GM19397 (cell line): Measurements from ENCODE around the gene TEX44.
A peak's percentile ranks its signal among the peaks of the same experiment; 100 is the strongest.
"Not testable (repeated sequence)": the region's sequence is repeated elsewhere in the genome, so short reads cannot be mapped to it uniquely, and the experiment has no call there.

Source experiments
- ATAC-seq: cut with Tn5 transposase; IDR thresholded peaks from one replicate; pipeline ENCODE4 v1.9.1; 2021; ENCODE audit warnings: mild to moderate bottlenecking, moderate library complexity; ENCODE audit not compliant: unreplicated experiment

Gene TEX44

DNA sequence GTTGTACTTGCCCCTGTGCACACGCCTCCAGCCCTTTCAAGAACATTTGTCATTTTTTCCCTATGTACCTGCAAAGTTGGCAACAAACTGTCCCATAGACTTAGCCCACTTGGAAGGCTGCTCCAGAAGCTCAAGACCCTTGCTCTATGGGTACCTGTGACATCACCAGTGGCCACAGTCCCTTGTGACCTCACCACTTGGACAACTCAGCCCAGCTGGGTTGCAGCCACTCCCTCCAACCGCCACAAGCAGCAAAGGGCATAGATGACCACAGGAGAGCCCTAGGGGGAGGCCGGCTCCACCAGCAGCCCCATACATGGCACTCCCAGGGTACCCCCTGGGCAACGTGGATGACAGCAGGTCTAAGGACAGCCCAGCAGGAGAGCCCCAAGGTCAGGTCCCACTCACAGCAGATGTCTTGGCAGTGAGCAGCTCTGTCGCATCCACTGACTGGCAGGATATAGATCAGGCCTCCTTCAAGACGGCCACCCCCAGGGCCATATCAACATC, at the start of gene TEX44:
TSS of gene TEX44 (plus strand) at position 229 of the 510 bp plus-strand sequence. CDS start at position 317, 88 bp downstream.
- no peak for ATAC-seq

DNA sequence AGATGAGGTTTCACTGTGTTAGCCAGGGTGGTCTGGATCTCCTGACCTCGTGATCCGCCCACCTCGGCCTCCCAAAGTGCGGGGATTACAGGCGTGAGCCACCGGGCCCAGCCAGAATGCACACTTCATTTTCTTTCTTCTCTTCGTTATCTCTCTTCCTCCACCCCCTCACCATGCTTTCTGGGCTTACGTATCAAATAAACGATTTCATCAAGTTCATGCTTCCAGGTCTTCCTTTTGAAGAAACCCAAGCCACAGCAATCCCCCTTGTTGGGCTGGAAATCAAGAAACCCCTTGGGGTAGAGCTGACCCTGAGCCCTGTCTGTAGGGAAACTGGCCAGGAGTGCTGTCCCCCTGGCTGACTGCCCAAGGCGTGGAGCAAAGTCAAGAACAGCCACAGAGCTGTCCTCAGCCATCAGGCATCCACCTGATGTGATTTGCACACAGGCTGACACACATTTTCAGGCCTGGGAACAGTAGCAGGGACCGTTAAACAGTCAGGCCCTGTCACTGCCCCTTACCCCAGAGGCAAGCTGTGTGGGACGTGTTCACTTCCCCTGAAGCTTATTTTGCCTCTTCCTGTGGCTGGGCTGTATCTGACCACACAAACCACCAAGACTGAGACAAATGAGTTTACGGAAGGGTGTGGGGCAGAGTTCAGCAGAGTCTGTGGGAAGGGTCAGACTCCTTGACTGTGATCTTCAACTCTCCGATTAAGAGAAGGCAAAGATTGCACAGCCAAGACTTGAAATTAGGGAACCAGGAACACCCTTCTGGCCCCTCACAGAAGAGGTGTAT, 47.4 kb upstream of the TEX44 start:
- peak; percentile 99 for ATAC-seq

DNA sequence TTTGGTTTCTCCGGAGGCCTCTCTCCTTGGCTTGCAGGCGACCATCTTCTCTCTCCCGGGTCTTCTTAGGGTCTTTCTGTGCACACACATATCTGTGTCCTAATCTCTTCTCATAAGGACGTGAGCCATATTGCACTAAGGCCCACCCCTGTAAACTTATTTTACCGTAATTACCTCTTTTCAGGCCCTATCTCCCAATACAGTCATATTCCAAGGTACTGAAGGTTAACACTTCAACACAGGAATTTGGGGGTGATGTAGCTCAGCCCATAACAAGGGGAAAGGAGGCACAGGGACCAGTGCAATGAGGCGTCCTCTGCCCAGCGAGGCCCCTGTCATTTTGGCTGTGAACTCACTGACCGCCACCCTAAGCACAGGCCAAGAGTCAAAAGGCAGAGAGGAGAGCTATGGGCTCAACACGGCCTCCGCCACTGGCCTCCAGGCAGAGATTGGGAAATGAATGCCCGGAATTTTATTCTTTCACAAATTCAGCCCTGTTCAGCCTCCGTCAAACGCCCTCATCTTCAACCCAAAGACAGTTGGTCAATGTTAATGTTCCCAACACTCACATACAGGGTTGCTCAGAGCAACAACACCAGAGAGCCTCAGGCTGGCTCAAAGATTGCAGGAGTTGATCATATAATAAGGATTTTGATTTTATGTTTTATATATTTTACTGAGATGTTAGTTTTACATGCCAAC, 46.5 kb upstream of the TEX44 start:
- ATAC-seq = no peak

DNA sequence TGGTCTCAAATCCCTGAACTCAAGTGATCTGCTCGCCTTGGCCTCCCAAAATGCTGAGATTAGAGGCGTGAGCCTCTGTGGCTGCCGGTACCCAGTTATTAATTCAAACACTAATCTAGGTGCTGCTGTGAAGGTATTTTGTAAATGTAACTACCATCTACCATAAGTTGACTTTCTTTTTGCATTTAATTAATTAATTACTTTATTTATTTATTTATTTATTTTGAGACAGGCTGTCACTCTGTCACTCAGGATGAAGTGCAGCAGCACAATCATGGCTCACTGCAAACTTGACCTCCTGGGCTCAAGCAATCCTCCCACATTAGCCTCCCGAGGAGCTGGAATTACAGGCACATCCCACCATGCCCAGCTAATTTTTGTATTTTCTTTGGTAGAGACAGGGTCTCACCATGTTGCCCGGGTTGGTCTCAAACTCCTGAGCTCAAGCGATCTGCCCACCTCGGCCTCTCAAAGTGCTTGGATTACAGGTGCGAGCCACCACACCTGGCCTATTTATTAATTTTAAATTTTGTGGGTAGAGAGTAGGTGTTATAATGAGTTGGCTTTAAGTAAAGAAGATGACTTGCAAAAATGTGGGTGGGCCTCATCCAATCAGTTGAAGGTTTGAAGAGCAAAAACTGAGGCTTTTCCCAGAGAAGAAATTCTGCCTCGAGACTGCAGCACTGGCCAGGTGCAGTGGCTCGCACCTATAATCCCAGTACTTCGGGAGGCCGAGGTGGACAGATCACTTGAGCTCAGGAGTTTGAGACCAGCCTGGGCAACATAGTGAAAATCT, 45.2 kb upstream of the TEX44 start:
- no peak for ATAC-seq

DNA sequence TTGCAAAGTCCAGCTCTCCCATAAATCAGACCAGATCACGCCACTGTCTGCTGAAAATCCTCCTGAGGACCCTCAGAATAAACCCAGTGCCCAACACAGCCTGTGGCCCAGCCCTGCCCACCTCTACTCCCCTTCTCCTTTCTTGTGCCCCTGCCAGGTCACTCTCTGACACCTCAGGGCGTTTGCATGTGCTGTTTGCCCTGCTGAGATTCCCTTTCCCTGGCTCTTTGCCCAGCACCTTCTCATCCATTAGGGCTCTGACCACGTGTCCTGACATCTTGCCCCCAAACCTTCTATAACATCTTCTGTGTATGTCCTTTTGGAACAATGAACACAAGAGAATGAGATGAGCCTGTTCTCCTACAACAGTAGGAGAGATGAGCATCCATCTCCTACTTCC, 43.9 kb upstream of the TEX44 start:
- ATAC-seq = no peak

DNA sequence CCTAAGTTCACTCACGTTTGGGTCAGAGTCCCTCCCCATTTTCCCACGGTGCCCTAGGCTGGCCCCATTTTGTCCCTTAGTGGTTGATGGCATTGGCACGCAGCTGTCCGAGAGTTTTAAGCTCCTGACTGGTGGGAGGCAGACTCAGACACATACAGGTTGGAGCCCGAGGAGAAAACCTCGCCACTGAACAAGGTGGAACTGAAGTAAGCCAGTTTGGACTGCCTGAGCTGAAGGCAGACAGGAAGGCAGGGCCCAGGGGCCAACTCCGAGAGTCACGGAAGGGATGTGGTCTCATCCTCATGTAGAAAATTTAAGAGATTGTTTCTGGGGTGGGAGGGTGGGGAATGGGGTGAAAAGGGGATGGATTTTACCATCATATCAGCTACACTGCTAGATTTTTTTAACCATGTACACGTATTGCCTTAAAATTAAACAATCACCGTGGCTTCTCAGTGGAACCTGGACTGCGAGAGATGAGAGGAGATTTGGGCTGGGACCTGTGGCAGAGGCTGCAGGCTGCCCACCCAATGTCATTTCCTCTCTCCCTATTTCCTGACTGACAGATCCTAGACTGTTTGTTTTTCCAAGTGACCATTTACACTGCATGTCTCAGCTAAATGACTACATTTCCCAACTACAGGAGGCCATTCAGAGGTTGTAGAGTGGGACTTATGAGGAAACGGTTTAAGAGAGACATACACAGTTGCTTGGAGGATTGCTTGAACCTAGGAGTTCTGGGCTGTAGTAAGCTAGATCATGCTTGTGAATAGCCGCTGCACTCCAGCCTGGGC, 43.0 kb upstream of the TEX44 start:
- no peak for ATAC-seq

DNA sequence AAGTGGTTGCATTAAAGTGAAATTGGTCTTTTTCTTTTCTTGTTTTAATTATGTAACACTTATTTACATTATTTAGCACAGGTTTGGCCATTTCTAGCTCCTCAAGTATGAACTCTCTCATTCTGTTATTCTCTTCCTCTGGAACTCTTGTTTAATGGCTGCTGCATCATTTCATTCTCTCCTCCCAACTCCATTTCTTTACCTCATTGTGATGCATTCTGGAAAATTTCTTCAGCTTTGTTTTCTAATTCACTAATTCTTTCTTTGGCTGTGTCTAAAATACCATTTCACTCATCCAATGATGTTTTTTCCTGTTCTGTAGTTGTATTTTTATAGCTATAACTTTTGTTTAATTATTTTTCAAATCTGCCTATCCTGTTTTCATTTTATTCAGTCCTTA, 39.9 kb upstream of the TEX44 start:
- ATAC-seq = no peak

DNA sequence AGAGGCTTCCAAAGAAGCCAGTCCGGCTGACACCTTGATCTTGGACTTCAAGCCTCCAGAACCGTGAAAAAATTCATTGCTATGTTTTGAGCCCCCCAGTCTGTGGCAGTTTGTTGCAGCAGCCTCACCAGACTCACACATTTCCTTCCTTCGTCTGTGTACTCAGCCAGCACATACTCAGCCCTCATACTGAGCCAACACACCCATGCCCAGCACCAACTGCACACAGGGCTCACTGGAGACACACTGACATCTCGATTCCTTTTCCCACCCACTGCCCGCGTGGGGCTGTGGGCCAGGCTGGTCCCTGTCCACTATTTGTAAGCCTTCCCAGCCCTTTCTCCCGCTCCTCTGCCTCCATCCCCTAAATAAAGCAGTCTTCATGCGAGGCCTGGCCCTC, 38.3 kb upstream of the TEX44 start:
- no peak for ATAC-seq

DNA sequence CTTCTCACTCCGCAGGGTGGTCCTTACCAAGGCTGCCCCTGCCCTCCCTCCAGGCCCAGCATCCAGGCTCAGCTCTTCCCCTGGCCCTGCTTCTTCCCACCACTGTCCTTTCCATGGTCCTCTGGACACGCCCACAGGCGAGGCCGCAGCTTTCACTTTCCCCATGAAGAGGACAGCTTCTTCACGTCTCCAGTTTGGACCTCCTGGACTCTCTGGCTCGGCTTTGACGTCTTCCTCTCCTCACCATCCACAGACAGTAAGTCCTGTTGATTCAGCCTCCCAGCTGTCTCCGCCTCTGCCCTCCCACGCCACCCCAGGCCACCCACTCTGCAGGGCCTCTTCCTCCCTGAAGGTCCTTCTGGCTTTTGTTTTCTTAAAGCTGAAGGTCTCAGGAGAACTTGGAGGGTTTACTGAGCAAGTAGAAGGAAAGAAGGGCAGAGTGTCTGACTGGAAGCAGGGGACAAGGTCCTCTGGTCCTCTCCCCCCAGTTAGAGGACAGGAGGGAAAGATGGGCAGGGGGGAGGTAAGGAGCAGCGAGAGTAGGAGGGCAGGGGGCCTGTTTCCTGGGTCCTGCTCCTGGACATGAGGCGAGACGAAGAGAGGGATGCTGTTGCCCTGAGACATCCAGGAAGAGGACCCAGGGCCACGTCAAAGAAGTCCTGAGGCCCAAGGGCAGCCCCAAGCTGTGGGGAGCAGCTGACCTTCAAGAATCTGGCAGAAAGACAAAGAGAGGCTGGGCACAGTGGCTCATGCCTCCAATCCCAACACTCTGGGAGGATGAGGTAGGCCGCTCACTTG, 37.7 kb upstream of the TEX44 start:
- no peak for ATAC-seq

DNA sequence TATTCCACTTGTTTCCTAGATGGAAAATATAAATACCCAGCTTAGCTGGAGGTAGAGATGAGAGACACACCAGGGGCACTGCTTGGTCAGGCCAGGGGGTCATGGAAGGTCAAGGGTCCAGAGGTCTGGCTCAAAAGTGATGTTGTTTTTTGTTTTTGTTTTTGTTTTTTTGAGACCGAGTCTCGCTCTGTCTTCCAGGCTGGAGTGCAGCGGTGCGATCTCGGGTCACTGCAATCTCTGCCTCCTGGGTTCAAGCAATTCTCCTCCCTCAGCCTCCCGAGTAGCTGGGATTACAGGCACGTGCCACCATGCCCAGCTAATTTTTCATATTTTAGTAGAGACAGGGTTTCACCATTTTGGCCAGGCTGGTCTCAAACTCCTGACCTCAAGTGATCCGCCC, 36.2 kb upstream of the TEX44 start:
- ATAC-seq = not testable (repeated sequence)

DNA sequence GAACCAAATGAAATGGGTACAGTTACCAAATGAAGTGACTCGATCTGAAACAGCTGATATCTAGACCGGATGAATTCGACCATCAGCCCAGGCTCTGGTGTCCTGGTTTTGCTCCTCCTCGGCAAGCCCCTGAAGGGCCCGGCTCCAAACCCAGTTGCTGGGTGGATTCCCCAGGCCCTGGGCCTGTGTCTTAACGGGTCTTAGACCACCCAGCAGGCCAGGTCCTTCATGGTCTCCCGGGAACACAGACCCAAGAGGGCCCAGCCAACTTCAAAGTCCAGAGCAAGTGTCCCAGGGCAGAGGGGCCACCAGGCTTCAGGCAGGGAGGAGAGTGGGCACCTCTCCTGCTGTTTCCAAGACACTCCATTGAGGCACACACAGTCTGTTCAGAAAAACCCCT, 35.7 kb upstream of the TEX44 start:
- ATAC-seq = no peak

DNA sequence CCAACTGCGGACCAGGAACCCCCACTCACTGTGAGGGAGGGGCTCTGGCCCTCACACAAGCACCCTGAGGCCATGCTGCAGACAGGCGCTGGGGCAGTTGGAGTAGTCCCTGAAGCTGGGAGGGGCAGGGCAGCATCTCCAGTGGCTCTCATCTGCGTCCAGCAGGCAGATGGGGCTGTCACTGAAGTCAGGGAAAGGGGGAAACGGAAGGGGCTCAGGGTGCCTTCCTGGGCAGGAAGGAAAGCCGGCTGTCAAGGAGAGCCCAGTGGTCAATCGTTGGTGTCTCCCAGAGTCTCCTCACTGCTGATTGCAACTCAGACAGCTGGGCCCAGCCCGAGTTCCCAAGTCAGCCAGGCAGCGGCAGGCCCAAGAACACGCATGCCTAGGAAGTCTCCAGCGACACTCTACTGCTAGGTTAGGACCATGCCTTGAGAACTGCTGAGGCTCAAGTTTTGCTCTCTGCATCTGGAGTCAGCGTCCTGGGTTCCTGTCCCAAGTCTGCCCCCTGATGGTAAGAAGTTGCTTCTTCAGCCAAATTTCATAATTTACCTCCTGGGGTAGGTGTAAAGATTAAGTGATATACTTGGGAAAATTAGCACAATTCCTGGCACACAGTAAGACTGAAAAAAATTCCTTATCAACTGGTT, 35.0 kb upstream of the TEX44 start:
- ATAC-seq = no peak

DNA sequence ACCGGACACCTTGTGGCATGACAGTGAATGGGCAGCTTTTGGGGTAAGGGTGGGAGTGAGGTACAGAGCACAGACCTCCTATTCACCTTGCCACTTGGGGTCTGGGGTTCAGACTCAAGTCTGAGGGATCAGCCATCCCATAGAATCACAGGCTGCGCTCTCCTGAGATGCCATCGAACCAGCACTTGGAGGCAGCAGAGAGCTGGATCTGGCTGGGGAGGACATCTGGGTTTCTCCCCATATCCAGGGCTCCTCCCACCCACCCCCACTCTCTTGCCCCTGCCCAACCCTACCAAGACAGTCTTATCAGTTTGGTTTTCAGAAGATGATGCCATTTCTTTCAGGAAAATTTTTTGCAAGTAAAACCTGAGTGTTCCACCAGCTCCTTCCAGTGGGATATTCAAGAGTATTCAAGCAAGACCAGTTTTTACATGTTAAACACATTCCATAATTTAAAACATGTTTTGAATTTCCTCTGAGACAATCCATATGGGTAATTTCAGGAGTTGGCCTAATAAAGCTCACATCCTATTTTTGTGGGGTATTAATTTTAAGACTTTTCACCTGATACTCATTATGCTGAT, 29.2 kb upstream of the TEX44 start:
- ATAC-seq = no peak

DNA sequence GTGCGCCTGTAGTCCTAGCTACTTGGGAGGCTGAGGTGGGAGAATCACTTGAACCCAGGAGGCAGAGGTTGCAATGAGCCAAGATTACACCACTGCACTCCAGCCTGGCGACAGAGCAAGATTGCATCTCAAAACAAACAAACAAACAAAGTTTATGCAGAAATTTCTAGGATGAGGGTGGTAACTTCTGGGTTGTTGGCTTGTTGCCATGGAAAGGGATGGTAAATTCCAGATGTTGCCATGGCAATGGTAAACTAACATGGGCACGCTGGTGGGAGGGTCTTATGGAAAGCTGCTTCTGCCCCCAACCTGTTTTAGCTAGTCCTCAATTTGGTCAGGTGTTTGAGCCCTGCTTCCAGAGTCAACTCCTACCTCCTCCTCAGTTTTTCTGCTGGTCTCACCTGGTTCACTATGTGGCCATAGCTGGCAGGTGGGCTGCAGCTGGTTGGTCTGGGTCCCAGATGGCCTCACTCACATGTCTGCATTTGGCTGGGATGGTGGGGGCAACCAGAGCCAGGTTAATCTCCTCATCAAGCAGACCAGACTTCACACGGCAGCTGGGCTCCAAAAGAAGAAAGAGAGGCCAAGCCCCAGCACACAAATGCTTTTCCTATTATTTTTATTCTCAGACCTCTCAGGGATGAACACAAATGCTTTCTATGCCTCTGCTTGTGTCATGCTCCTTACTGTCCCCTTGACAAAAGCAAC, 26.6 kb upstream of the TEX44 start:
- ATAC-seq = no peak

DNA sequence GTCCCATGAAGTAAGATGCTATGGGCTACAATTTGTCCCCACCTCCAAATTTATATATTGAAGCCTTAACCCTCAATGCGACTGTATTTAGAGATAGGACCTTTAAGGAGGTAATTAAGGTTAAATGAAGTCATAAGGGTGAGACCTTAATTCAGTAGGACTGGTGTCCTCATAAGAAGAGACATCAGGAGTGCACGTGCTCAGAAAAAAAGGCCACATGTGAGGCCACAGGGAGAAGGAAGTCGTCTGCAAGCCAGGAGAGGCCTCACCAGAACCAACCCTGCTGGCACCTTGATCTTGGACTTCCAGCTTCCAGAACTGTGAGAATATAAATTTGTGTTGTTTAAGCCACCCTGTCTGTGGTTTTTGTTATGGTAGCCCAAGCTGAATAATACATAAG, 25.5 kb upstream of the TEX44 start:
- no peak for ATAC-seq

DNA sequence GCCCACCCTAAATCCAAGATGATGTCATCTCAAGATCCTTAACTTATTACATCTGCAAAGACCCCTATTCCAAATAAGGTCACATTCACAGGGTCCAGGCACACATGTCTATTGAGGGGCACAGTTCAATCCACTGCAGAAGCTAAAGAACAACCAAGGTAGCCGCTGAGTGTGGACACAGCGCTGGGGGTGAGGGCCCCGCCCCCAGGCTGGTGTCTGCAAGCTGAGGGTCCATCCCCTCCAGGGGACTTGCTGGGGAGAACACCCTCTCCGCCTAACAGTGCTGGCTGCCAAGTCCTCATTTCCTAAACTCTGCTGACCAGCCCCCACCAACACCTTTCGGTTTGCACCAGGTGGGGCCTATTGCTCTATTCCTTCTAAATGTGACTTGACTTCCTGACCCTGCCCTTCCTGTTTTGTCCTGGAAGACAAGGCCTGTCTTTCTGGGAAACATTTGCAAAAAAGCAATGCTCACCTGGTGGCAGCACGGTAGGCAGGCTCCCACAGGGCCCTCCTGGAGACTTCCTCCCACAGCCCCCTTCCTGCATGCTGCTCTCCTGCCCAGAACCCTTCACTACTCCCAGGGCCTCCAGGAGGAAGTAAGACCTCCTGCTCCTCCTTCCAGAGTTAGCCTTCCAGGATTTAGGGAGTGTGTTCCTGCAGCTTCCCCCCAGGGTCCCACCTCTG, 24.4 kb upstream of the TEX44 start:
- no peak for ATAC-seq

DNA sequence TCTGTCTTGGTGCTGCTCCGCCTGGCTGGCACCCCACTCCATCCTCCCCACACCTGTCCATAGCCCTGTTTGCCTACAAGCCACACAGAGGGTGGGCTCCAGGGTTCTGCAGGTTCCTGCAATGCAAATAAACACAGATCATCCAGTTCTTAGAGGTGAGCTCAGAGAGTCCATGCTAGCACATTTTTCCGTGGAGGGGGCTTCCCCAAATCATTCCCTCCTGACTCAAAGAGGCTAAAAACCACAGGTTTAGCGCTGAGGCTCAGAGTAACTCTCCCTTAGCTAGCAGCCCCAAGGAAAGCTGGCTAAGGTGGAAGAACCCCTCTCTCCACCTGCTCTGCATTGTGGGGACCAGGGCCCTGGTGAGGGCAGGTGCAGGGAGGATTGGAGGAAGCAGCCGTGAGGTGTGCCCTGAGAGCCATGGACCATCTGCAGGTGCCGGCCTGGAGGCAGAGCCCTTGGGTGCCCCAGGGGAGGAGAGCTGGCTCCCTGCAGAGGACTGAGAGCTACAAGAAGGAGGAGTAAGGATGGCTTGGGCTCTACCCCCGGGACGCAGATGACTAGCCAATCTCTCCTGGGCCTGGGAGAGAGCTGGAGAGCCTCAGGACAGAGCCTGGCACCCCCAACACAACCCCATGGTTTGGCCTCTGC, 23.8 kb upstream of the TEX44 start:
- ATAC-seq = no peak
